ENCODE data around the gene WDFY4. TPM values are rescaled to one million over a fixed set of nuclear protein-coding genes. Genes with fewer than 3 reads are reported as not detected.
A peak's percentile ranks its signal among the peaks of the same experiment; 100 is the strongest.

WDFY4 gene
- total RNA-seq, 1 donor from 2014 or later, result not detected

GRCh38 chr10:48773580-48773979 lies 88.9 kb downstream of the WDFY4 start:
- no peaks in the 10 kb centered on the region for H3K36me3 Mint-ChIP-seq
- H3K27ac Mint-ChIP-seq, result no peak overlapping the region
- no peaks in the 10 kb centered on the region for H3K9me3 Mint-ChIP-seq
- H3K36me3 ChIP-seq, result no peaks in the 10 kb centered on the region
- H3K27ac ChIP-seq, result no peak overlapping the region
- H3F3A ChIP-seq (ENCODE audit: low read depth), result no peaks in the 10 kb centered on the region
- no peaks in the 10 kb centered on the region for H3K9me3 ChIP-seq (ENCODE audit: low read depth)
- H3K4me2 ChIP-seq, result no peak overlapping the region
- no peak overlapping the region for H3K4me3 Mint-ChIP-seq
- H4K20me1 ChIP-seq (ENCODE audit: low read depth), result no peaks in the 10 kb centered on the region
- H3K4me1 Mint-ChIP-seq, result no peaks in the 10 kb centered on the region
- H2AFZ ChIP-seq (replicated peaks), result no peak overlapping the region
- no peaks in the 10 kb centered on the region for H3K27me3 ChIP-seq
- H3K9ac ChIP-seq, result no peak overlapping the region
- DNase-seq (ENCODE audit: low spot score), result no peak
- H3K4me1 ChIP-seq, result peaks cover 4% of the 10 kb centered on the region
- H3K79me2 ChIP-seq (ENCODE audit: low read depth), result no peaks in the 10 kb centered on the region
- H3K27me3 Mint-ChIP-seq (ENCODE audit: insufficient read depth, low read depth), result peaks cover 5% of the 10 kb centered on the region
- no peak for TF ChIP-seq EZH2 (IDR thresholded peaks at IDR 0.05)
- no peak for TF ChIP-seq CTCF (IDR thresholded peaks at IDR 0.05)
- no peak for TF ChIP-seq EZH2phosphoT487 (IDR thresholded peaks at IDR 0.05)
- no peak overlapping the region for H3K4me3 ChIP-seq

- Histone ChIP-seq H3K79me2 (ENCODE audit: low read depth) (no peaks in the 10 kb centered on the region), H3F3A (ENCODE audit: low read depth) (no peaks in the 10 kb centered on the region), H3K9ac (no peak overlapping the region), H3K4me3 (no peak overlapping the region), H3K27ac (no peak overlapping the region), H3K27me3 (no peaks in the 10 kb centered on the region), H4K20me1 (ENCODE audit: low read depth) (no peaks in the 10 kb centered on the region), H3K36me3 (no peaks in the 10 kb centered on the region), H2AFZ (replicated peaks) (no peak overlapping the region), H3K4me2 (no peak overlapping the region), H3K4me1 (peaks cover 4% of the 10 kb centered on the region), H3K9me3 (ENCODE audit: low read depth) (no peaks in the 10 kb centered on the region)
- Mint-ChIP-seq H3K27ac (no peak overlapping the region), H3K27me3 (ENCODE audit: insufficient read depth, low read depth) (peaks cover 5% of the 10 kb centered on the region), H3K9me3 (no peaks in the 10 kb centered on the region), H3K4me3 (peak overlapping the region; percentile 53), H3K4me1 (no peaks in the 10 kb centered on the region), H3K36me3 (no peaks in the 10 kb centered on the region)
- no peak for TF ChIP-seq CTCF (IDR thresholded peaks at IDR 0.05)
- TF ChIP-seq EZH2 (IDR thresholded peaks at IDR 0.05), result no peak
- no peak for TF ChIP-seq EZH2phosphoT487 (IDR thresholded peaks at IDR 0.05)
- no peak for DNase-seq (ENCODE audit: low spot score)
Measured at GRCh38 chr10:48774416-48775205, 89.9 kb downstream of the WDFY4 start.

GRCh38 chr10:48775206-48775517 lies 90.5 kb downstream of the WDFY4 start:
- H3K36me3 ChIP-seq, result no peaks in the 10 kb centered on the region
- no peak overlapping the region for H3K4me2 ChIP-seq
- no peaks in the 10 kb centered on the region for H3K79me2 ChIP-seq (ENCODE audit: low read depth)
- H3K27me3 ChIP-seq, result no peaks in the 10 kb centered on the region
- Mint-ChIP-seq H3K27me3 (ENCODE audit: insufficient read depth, low read depth) (peaks cover 5% of the 10 kb centered on the region), H3K9me3 (no peaks in the 10 kb centered on the region), H3K36me3 (no peaks in the 10 kb centered on the region), H3K4me1 (no peaks in the 10 kb centered on the region), H3K4me3 (no peak overlapping the region), H3K27ac (no peak overlapping the region)
- no peak for DNase-seq (ENCODE audit: low spot score)
- H4K20me1 ChIP-seq (ENCODE audit: low read depth), result no peaks in the 10 kb centered on the region
- H3F3A ChIP-seq (ENCODE audit: low read depth), result no peaks in the 10 kb centered on the region
- no peak overlapping the region for H3K9ac ChIP-seq
- H3K27ac ChIP-seq, result no peak overlapping the region
- H3K9me3 ChIP-seq (ENCODE audit: low read depth), result no peaks in the 10 kb centered on the region
- H3K4me1 ChIP-seq, result peaks cover 4% of the 10 kb centered on the region
- H2AFZ ChIP-seq (replicated peaks), result no peak overlapping the region
- H3K4me3 ChIP-seq, result no peak overlapping the region
- TF ChIP-seq EZH2phosphoT487 (IDR thresholded peaks at IDR 0.05), result no peak
- TF ChIP-seq EZH2 (IDR thresholded peaks at IDR 0.05), result no peak
- TF ChIP-seq CTCF (IDR thresholded peaks at IDR 0.05), result no peak
